Endothelial cell of umbilical vein (primary cell): ENCODE measurements around the gene RASL10B. TPM values are rescaled to one million over a fixed set of nuclear protein-coding genes. Genes with fewer than 3 reads are reported as not detected.

ENCODE experiments used
- BruUV-seq: library from RNA; stranded (reverse); fragments of 400-500 nt; replicated peaks from 2 replicates; lab custom pipeline; 2021; lab: Mats Ljungman, UMichigan
- CTCF ChIA-PET: fragments of 300-600, 350-600 bp; sonication (Branson Sonifier 250); formaldehyde crosslinking; loops from one replicate; lab custom pipeline; 2021; ENCODE audit warnings: antibody characterized with exemption, inconsistent platforms; lab: Charles Lee
- POLR2A ChIA-PET: fragments of 300-600, 350-600 bp; sonication (Branson Sonifier 250); formaldehyde crosslinking; loops from one replicate; lab custom pipeline; 2021; ENCODE audit warnings: antibody characterized with exemption, inconsistent platforms; lab: Charles Lee
- DNase-seq: peaks from one replicate; pipeline ENCODE4 v3.0.0-alpha.2; 2011; ENCODE audit warnings: low read depth, low spot score
- FAIRE-seq: peaks from 2 replicates; lab custom pipeline; 2011; peaks lifted over from hg19 to GRCh38; lab: Jason Lieb, UNC
- H2AFZ ChIP-seq: 2 replicates; pipeline ENCODE4 v1.6.0; 2012; ENCODE audit warnings: low read depth, low read length, control low read depth, inconsistent platforms
- H3K27ac ChIP-seq: 2 replicates; pipeline ENCODE4 v1.5.1; 2011; ENCODE audit warnings: low read depth, mild to moderate bottlenecking, control low read depth, low read length, moderate library complexity; ENCODE audit not compliant: insufficient read depth
- H3K27me3 ChIP-seq, 2 experiments: 2 replicates each; pipeline versions ENCODE4 v1.6.0 to v1.6.1; 2011; ENCODE audit warnings: low read length in 2 of 2, mixed read lengths in 1 of 2; ENCODE audit not compliant: control insufficient read depth in 2 of 2, insufficient read depth in 2 of 2
- H3K36me3 ChIP-seq, 2 experiments: 2 replicates in 1 of 2; 3 replicates in 1 of 2; pipeline ENCODE4 v1.5.1; 2011; ENCODE audit warnings: low read length in 2 of 2, mild to moderate bottlenecking in 1 of 2, moderate library complexity in 1 of 2; ENCODE audit not compliant: control insufficient read depth in 2 of 2, insufficient read depth in 2 of 2; ENCODE audit errors: extremely low read depth in 1 of 2
- H3K4me1 ChIP-seq: 3 replicates; pipeline ENCODE4 v1.5.1; 2011; ENCODE audit warnings: mild to moderate bottlenecking, low read length; ENCODE audit not compliant: control insufficient read depth, insufficient read depth; ENCODE audit errors: extremely low read depth
- H3K4me2 ChIP-seq: 2 replicates; pipeline ENCODE4 v1.6.1; 2011; ENCODE audit warnings: low read length, control low read depth, mixed read lengths; ENCODE audit not compliant: insufficient read depth
- H3K4me3 ChIP-seq, 3 experiments: fragments of 200-600 bp in 1 of 3; sonication (generic), shearing (Covaris generic) in 1 of 3; replicated peaks in 1 of 3; 2 replicates each; pipeline ENCODE4 v1.5.1; 2011 to 2016; ENCODE audit warnings: control low read depth in 3 of 3, low read length in 3 of 3, mild to moderate bottlenecking in 2 of 3, inconsistent platforms in 1 of 3, low read depth in 1 of 3, moderate library complexity in 1 of 3; ENCODE audit not compliant: insufficient read depth in 1 of 3
- H3K79me2 ChIP-seq: 2 replicates; pipeline ENCODE4 v1.6.0; 2012; ENCODE audit warnings: low read length, inconsistent platforms; ENCODE audit not compliant: control insufficient read depth, insufficient read depth
- H3K9ac ChIP-seq: replicated peaks from 2 replicates; pipeline ENCODE3; 2011; ENCODE audit warnings: low read length, control low read depth; ENCODE audit not compliant: insufficient read depth; ENCODE audit errors: extremely low read depth
- H3K9me1 ChIP-seq: replicated peaks from 3 replicates; pipeline ENCODE4 v1.6.0; 2011; ENCODE audit warnings: mild to moderate bottlenecking, low read length; ENCODE audit not compliant: control insufficient read depth, insufficient read depth; ENCODE audit errors: extremely low read depth
- H3K9me3 ChIP-seq: replicated peaks from 2 replicates; pipeline ENCODE4 v1.5.1; 2012; ENCODE audit warnings: low read length, inconsistent platforms; ENCODE audit not compliant: control insufficient read depth, insufficient read depth
- H4K20me1 ChIP-seq: replicated peaks from 2 replicates; pipeline ENCODE3; 2011; ENCODE audit warnings: mild to moderate bottlenecking, low read length; ENCODE audit not compliant: control insufficient read depth, insufficient read depth; ENCODE audit errors: extremely low read depth
- EZH2 ChIP-seq: IDR thresholded peaks from 2 replicates; pipeline ENCODE4 v1.6.1; 2012; ENCODE audit warnings: borderline replicate concordance, low read depth, mild to moderate bottlenecking, moderate library complexity, low read length, inconsistent platforms; ENCODE audit not compliant: severe bottlenecking
- FOS ChIP-seq: IDR thresholded peaks from 2 replicates; pipeline ENCODE4 v1.6.1; 2011; ENCODE audit warnings: mild to moderate bottlenecking, low read length, moderate library complexity, borderline replicate concordance; ENCODE audit not compliant: insufficient read depth
- GATA2 ChIP-seq: IDR thresholded peaks from 2 replicates; pipeline ENCODE4 v1.7.0; 2011; ENCODE audit warnings: low read depth, mild to moderate bottlenecking, moderate library complexity, mixed read lengths, low read length; ENCODE audit not compliant: insufficient read length, insufficient read depth
- JUN ChIP-seq: IDR thresholded peaks from 2 replicates; pipeline ENCODE4 v1.6.1; 2011; ENCODE audit warnings: borderline replicate concordance, low read depth; ENCODE audit not compliant: insufficient read length, insufficient read depth
- MYC ChIP-seq: IDR thresholded peaks from one replicate; pipeline ENCODE4 v1.6.1; 2011; ENCODE audit warnings: mild to moderate bottlenecking, low read depth, low read length
- POLR2A ChIP-seq: IDR thresholded peaks from 2 replicates; pipeline ENCODE4 v1.6.1; 2012; ENCODE audit warnings: low read depth, mild to moderate bottlenecking, control low read depth, low read length
- POLR2AphosphoS5 ChIP-seq: IDR thresholded peaks from 2 replicates; pipeline ENCODE4 v1.6.1; 2012; ENCODE audit warnings: low read depth, mild to moderate bottlenecking, control low read depth, low read length, moderate library complexity; ENCODE audit not compliant: insufficient read depth
- dilution Hi-C: fragments of 300-500 bp; cut with MboI; formaldehyde crosslinking; loops from one replicate; pipeline ENCODE4 v1.15.0; 2019; ENCODE audit warnings: low sequenced_read_pairs; ENCODE audit not compliant: extremely low pct_ligation_motif_present
- intact Hi-C: fragments of 100-400 bp; cut with micrococcal nuclease; formaldehyde crosslinking; loops from one replicate; pipeline ENCODE4 v1.10.0; 2022
- polyA plus RNA-seq, 4 experiments: library from polyadenylated mRNA; depleted of rRNA in 3 of 4; stranded (reverse) in 3 of 4; unstranded in 1 of 4; fragments of >200 nt; gene quantifications; 2 replicates each; pipeline versions ENCODE4 v1.2.1 to v1.2.3, GENCODE V29; 2011 to 2012; ENCODE audit warnings: missing spikeins in 1 of 4
- total RNA-seq: library from RNA; stranded (reverse); gene quantifications from 2 replicates; pipeline ENCODE4 v1.2.3, GENCODE V29; 2021
- TF ChIP-seq, protein P1 (sequence below): IDR thresholded peaks from 2 replicates; pipeline ENCODE4 v1.6.1; 2011; ENCODE audit not compliant: insufficient read depth, insufficient read length
- TF ChIP-seq, protein P2 (sequence below), 2 donors: IDR thresholded peaks; 1 replicate in 1 of 2; 2 replicates in 1 of 2; pipeline ENCODE4 v1.5.1; 2011; ENCODE audit warnings: low read length in 2 of 2, mild to moderate bottlenecking in 2 of 2, moderate library complexity in 2 of 2, control low read depth in 1 of 2, inconsistent platforms in 1 of 2, low read depth in 1 of 2; ENCODE audit not compliant: insufficient read depth in 1 of 2; ENCODE audit errors: extremely low read depth in 1 of 2

RASL10B gene
- total and polyA plus RNA-seq, 2 donors (not counting 3 experiments of a cell fraction or from before 2014, with no cell fraction given), result 0.19 to 0.71 TPM

DNA sequence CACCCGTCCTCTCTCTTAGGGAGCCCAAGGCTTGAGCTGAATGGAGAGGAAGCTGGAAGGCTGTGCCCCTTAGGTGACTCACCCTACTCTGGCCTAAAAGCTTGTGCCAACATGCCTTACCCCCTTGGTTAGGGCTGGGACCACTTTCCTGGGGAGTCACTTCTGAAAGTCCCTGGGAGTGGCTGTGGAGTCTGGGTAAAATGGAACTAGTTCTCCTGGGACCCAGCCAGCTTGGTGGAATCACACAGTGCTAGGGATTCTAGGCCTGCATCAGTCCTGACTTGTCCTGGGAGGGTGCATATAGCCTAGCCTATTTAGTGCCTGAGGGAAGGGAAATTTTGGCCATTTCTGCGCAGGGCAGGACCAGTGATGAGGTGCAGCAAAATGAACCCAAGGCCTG is 53.5 kb downstream of the RASL10B start:
- H3K4me3 ChIP-seq, result no peak overlapping the region
- DNase-seq (no peak), FAIRE-seq (no peak)
- TF ChIP-seq GATA2 (no peak), MYC (no peak), FOS (no peak), POLR2A (no peak), EZH2 (no peak), POLR2AphosphoS5 (no peak), JUN (no peak)
- TF ChIP-seq, protein P1, sequence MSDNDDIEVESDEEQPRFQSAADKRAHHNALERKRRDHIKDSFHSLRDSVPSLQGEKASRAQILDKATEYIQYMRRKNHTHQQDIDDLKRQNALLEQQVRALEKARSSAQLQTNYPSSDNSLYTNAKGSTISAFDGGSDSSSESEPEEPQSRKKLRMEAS, result no peak
- TF ChIP-seq, protein P2, sequence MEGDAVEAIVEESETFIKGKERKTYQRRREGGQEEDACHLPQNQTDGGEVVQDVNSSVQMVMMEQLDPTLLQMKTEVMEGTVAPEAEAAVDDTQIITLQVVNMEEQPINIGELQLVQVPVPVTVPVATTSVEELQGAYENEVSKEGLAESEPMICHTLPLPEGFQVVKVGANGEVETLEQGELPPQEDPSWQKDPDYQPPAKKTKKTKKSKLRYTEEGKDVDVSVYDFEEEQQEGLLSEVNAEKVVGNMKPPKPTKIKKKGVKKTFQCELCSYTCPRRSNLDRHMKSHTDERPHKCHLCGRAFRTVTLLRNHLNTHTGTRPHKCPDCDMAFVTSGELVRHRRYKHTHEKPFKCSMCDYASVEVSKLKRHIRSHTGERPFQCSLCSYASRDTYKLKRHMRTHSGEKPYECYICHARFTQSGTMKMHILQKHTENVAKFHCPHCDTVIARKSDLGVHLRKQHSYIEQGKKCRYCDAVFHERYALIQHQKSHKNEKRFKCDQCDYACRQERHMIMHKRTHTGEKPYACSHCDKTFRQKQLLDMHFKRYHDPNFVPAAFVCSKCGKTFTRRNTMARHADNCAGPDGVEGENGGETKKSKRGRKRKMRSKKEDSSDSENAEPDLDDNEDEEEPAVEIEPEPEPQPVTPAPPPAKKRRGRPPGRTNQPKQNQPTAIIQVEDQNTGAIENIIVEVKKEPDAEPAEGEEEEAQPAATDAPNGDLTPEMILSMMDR (IDR thresholded peaks at IDR 0.05; ENCODE audit: extremely low read depth in 1 of 2, insufficient read depth in 1 of 2, low read depth in 1 of 2, low read length in 2 of 2), result no peak
- no peaks in the 10 kb centered on the region for H3K9me3 ChIP-seq
- H3K4me1 ChIP-seq, result no peaks in the 10 kb centered on the region
- H3K27ac ChIP-seq, result no peak overlapping the region
- dilution Hi-C loops (no loop called here), intact Hi-C loops (no loop called here)
- no peaks in the 10 kb centered on the region for H4K20me1 ChIP-seq
- H3K4me2 ChIP-seq, result no peak overlapping the region
- no peaks in the 10 kb centered on the region for H3K9me1 ChIP-seq
- BruUV-seq, result no TSS peak
- H3K9ac ChIP-seq, result no peak overlapping the region
- H3K36me3 ChIP-seq, result no peaks in the 10 kb centered on the region
- ChIA-PET POLR2A (no interaction called here), CTCF (interaction anchor here (0.6 to 2.8 kb wide), 3 partner anchors 14 to 165 kb away, joined by 3 to 15 read pairs (median 3); no protein-coding TSS in a partner anchor)
- H3K27me3 ChIP-seq, result peaks cover 22% of the 10 kb centered on the region in 2 experiments
- H2AFZ ChIP-seq, result no peak overlapping the region
- no peaks in the 10 kb centered on the region for H3K79me2 ChIP-seq
